AG09319 (cell line): ENCODE data around the gene AKR1C2.
"Not testable (repeated sequence)": the region's sequence is repeated elsewhere in the genome, so short reads cannot be mapped to it uniquely, and the experiment has no call there.

Source experiments
- DNase-seq: peaks from one replicate; pipeline ENCODE4 v3.0.0-alpha.2; 2010; ENCODE audit warnings: low read depth; ENCODE audit errors: extremely low read depth
- CTCF ChIP-seq: IDR thresholded peaks from 2 replicates; pipeline ENCODE4 v1.5.1; 2011; ENCODE audit warnings: low read depth, mild to moderate bottlenecking, inconsistent platforms, low read length, moderate library complexity

Gene AKR1C2

GRCh38 chr10:5018671-5019277 lies 15.1 kb upstream of the AKR1C2 start:
- DNase-seq: peak; percentile 14
- peak; percentile 42 for TF ChIP-seq CTCF

GRCh38 chr10:5018134-5018533 lies 14.5 kb upstream of the AKR1C2 start:
- TF ChIP-seq CTCF: no peak
- no peak for DNase-seq

GRCh38 chr10:5014936-5015335 lies 11.3 kb upstream of the AKR1C2 start:
- peak; percentile 9 for TF ChIP-seq CTCF
- DNase-seq: no peak

GRCh38 chr10:5014200-5014910 lies 10.7 kb upstream of the AKR1C2 start:
- DNase-seq: not testable (repeated sequence)

GRCh38 chr10:5013385-5013784 lies 9.7 kb upstream of the AKR1C2 start:
- no peak for TF ChIP-seq CTCF
- DNase-seq: no peak

GRCh38 chr10:5012595-5012994 lies 8.9 kb upstream of the AKR1C2 start:
- no peak for TF ChIP-seq CTCF
- no peak for DNase-seq

- DNase-seq: not testable (repeated sequence)
These were observed 7.7 kb upstream of the AKR1C2 start for GRCh38 chr10:5011392-5011791.

GRCh38 chr10:5010043-5010442 lies 6.4 kb upstream of the AKR1C2 start:
- not testable (repeated sequence) for DNase-seq

- not testable (repeated sequence) for DNase-seq
These were observed 5.3 kb upstream of the AKR1C2 start for GRCh38 chr10:5008857-5009548.

- DNase-seq: not testable (repeated sequence)
These were observed 844 bp upstream of the AKR1C2 start for GRCh38 chr10:5004501-5004900.

GRCh38 chr10:5004030-5004385 lies 351 bp upstream of the AKR1C2 start:
- not testable (repeated sequence) for DNase-seq
